Smooth muscle cell (in vitro differentiated cells): ENCODE results near the gene GART. TPM values are rescaled to one million over a fixed set of nuclear protein-coding genes. Genes with fewer than 3 reads are reported as not detected.
A peak's percentile ranks its signal among the peaks of the same experiment; 100 is the strongest.

Experiments used
- DNase-seq: peaks from one replicate; lab custom pipeline; 2025; ENCODE audit not compliant: unreplicated experiment; lab: John Stamatoyannopoulos, UW
- H2AFZ ChIP-seq: fragments of 200-600 bp; sonication (generic); 2 replicates; pipeline ENCODE4 v1.6.0; 2016; ENCODE audit warnings: antibody characterized with exemption, low read depth, mild to moderate bottlenecking
- H3F3A ChIP-seq: fragments of 200-600 bp; sonication (generic); 2 replicates; pipeline ENCODE4 v1.6.0; 2017; ENCODE audit warnings: antibody characterized with exemption, low read depth
- H3K27ac ChIP-seq: fragments of 200-600 bp; sonication (generic); 2 replicates; pipeline ENCODE4 v1.5.1; 2016; ENCODE audit warnings: low read depth, mild to moderate bottlenecking
- H3K27me3 ChIP-seq: fragments of 200-600 bp; sonication (generic); 2 replicates; pipeline ENCODE4 v1.6.1; 2016; ENCODE audit warnings: low read depth, mild to moderate bottlenecking
- H3K36me3 ChIP-seq: fragments of 200-600 bp; sonication (generic); 2 replicates; pipeline ENCODE4 v1.5.1; 2016; ENCODE audit warnings: low read depth
- H3K4me1 ChIP-seq: fragments of 200-600 bp; sonication (generic); 2 replicates; pipeline ENCODE4 v1.5.1; 2016; ENCODE audit warnings: low read depth
- H3K4me2 ChIP-seq: fragments of 200-600 bp; sonication (generic); 2 replicates; pipeline ENCODE4 v1.6.0; 2016; ENCODE audit warnings: mild to moderate bottlenecking
- H3K4me3 ChIP-seq: fragments of 200-600 bp; sonication (generic); 2 replicates; pipeline ENCODE4 v1.5.1; 2016; ENCODE audit warnings: mild to moderate bottlenecking
- H3K79me2 ChIP-seq: fragments of 200-600 bp; sonication (generic); 2 replicates; pipeline ENCODE4 v1.6.0; 2016; ENCODE audit warnings: low read depth, mild to moderate bottlenecking
- H3K9ac ChIP-seq: fragments of 200-600 bp; sonication (generic); 2 replicates; pipeline ENCODE4 v1.6.0; 2016; ENCODE audit warnings: low read depth
- H3K9me3 ChIP-seq: fragments of 200-600 bp; sonication (generic); replicated peaks from 2 replicates; pipeline ENCODE4 v1.5.1; 2016; ENCODE audit warnings: low read depth
- H4K20me1 ChIP-seq: fragments of 200-600 bp; sonication (generic); 2 replicates; pipeline ENCODE4 v1.6.0; 2016; ENCODE audit warnings: low read depth
- WGBS: methylation state at CpG from one replicate; pipeline ENCODE4 v1.1.7; 2016; ENCODE audit warnings: low lambda C conversion rate; 5-methylcytosine and 5-hydroxymethylcytosine counted together
- polyA plus RNA-seq: library from polyadenylated mRNA; unstranded; fragments of >200 nt; fragmentation: Nextera tagmentation; extraction: Ambion mirVana; gene quantifications from 2 replicates; pipeline ENCODE4 v1.2.1, GENCODE V29; 2016
- total RNA-seq: library from RNA; depleted of rRNA; stranded (reverse); fragments of >200 nt; gene quantifications from 2 replicates; pipeline ENCODE4 v1.2.3, GENCODE V29; 2014
- TF ChIP-seq, protein P1 (sequence below): fragments of 200-600 bp; sonication (generic); IDR thresholded peaks from 2 replicates; pipeline ENCODE4 v1.5.1; 2017; ENCODE audit warnings: borderline replicate concordance, mild to moderate bottlenecking, antibody characterized with exemption; ENCODE audit not compliant: insufficient read depth, poor library complexity, severe bottlenecking

Gene GART
- 38.3 and 62.1 TPM in 2 replicates for total RNA-seq
- polyA plus RNA-seq, result 29.0 and 31.5 TPM in 2 replicates

DNA sequence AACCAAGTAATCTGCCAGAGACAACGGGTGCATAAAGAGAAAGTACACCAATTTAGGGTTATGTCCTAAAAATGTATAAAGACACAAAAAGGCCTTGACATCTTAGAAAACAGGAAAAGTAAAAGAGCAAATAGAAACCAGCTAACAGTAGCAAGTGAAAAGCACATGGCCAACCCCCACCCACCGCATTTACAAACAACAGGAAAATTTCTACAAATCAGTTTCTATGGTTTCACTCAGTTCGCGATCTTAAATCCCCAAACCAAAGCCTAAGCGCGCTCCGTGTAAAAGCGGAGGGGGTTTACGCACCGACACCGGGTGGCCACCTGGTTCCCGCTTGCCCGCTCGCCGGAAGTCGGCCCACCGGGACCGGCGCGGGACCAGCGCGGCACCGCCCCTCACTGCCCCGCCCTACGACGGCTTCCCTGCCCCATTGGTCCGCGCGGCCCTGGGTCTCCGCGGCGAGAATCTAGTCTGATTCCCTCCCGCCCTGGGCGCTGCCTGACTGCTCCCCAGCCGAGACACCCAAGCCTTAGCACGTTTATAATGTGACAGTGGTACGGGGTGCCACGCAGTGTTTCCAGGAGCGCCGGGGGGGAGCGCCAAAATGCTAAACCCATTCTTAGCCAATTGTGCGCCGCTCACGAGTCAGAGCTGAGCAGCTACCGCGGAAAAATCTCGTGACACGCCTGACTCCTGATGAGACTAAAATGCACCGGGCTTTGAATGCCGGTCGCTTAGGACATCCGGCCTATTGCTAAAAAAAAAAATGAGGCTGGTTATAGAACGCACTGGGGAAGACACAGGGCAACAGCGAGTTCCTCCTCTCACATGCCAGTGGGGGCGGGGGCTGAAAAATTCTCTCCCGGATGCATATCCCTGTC lies at the start of gene GART:
Gene GART, minus strand, starts transcription at position 362 of the 884 bp plus-strand sequence. CDS start 2,802 bp downstream, outside the sequence.
- H2AFZ ChIP-seq, result peak within 1 kb of the TSS; percentile 87
- H3K4me3 ChIP-seq, result peak within 1 kb of the TSS; percentile 99
- H3K4me1 ChIP-seq, result peaks cover 32% of the 10 kb centered on the region
- TF ChIP-seq, protein P1, sequence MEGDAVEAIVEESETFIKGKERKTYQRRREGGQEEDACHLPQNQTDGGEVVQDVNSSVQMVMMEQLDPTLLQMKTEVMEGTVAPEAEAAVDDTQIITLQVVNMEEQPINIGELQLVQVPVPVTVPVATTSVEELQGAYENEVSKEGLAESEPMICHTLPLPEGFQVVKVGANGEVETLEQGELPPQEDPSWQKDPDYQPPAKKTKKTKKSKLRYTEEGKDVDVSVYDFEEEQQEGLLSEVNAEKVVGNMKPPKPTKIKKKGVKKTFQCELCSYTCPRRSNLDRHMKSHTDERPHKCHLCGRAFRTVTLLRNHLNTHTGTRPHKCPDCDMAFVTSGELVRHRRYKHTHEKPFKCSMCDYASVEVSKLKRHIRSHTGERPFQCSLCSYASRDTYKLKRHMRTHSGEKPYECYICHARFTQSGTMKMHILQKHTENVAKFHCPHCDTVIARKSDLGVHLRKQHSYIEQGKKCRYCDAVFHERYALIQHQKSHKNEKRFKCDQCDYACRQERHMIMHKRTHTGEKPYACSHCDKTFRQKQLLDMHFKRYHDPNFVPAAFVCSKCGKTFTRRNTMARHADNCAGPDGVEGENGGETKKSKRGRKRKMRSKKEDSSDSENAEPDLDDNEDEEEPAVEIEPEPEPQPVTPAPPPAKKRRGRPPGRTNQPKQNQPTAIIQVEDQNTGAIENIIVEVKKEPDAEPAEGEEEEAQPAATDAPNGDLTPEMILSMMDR, result no peak
- H3K4me2 ChIP-seq, result peak within 1 kb of the TSS; percentile 99
- H4K20me1 ChIP-seq, result peaks cover 37% of the 10 kb centered on the region
- H3K9ac ChIP-seq, result peak within 1 kb of the TSS; percentile 99
- peak within 1 kb of the TSS; percentile 100 for H3K27ac ChIP-seq
- no peaks in the 10 kb centered on the region for H3K9me3 ChIP-seq
- H3F3A ChIP-seq, result peaks cover 17% of the 10 kb centered on the region
- peaks cover 70% of the 10 kb centered on the region for H3K79me2 ChIP-seq
- peak; percentile 78 for DNase-seq
- no peaks in the 10 kb centered on the region for H3K27me3 ChIP-seq
- peaks cover 7% of the 10 kb centered on the region for H3K36me3 ChIP-seq
- WGBS, result under 1% methylated on average over 56 of the region's 56 CpGs

DNA sequence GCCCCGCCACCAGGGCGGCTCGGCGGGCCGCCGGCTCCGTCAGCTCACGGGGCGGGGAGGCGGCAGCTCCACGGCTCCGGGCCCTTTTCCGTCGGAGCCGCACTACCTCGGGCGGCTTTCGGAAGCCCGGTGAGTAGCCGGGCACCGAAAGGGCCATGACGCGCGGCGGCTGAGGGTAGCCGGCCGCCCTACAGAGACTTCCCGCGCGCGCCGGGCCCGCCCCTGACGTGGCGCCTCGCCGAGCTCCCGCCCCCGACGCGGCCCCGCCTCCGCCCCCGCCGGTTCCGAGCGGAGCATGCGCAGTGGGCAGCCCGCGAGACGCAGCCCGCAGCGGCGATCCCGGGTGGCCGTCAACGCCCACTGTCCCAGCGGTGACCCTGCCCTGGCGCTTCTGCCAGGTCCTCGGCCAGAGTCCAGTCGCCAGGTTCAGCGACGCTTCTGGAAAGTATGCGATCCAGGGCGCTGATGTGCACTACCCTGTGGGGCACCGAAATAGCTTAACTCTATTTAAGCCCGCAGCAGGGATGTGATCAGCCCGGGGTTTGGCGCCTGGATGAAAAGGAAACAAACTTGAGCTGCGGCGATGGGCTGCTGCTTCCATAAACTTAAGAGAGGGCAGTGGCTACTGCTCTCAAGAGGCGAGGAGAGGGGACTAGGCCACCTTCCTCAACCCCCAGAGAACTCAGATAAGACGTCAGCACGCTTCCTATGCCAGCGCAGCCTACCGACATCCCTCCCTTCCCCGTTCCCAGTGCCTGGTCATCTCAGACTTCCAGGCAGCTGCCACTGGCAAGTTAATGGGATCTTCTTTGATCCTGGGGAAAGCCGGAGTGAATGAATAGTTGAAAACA lies 46.8 kb upstream of the GART start, which contains the start of gene DONSON:
Gene DONSON, minus strand, starts transcription at position 200 of the 851 bp plus-strand sequence. Its CDS starts 43 bp downstream, at position 157.
- peak; percentile 83 for DNase-seq
- Histone ChIP-seq H3K9ac (peak within 1 kb of the TSS; percentile 89), H4K20me1 (no peaks in the 10 kb centered on the region), H3K9me3 (no peaks in the 10 kb centered on the region), H3K27me3 (no peaks in the 10 kb centered on the region), H3F3A (peaks cover 10% of the 10 kb centered on the region), H3K4me1 (peaks cover 14% of the 10 kb centered on the region), H3K36me3 (peaks cover 6% of the 10 kb centered on the region), H3K27ac (peak within 1 kb of the TSS; percentile 80), H3K79me2 (peaks cover 36% of the 10 kb centered on the region), H3K4me3 (peak within 1 kb of the TSS; percentile 84), H3K4me2 (peak within 1 kb of the TSS; percentile 90), H2AFZ (peak within 1 kb of the TSS; percentile 80)
- TF ChIP-seq, protein P1, result peak; percentile 4
- 1% methylated on average over 39 of the region's 78 CpGs for WGBS

- peaks cover 36% of the 10 kb centered on the region for H3K79me2 ChIP-seq
- peaks cover 14% of the 10 kb centered on the region for H3K4me1 ChIP-seq
- peak overlapping the region; percentile 80 for H3K27ac ChIP-seq
- peaks cover 10% of the 10 kb centered on the region for H3F3A ChIP-seq
- H3K9ac ChIP-seq, result peak overlapping the region; percentile 89
- peak; percentile 38 for DNase-seq
- WGBS, result 1% methylated on average over 56 of the region's 57 CpGs
- H3K9me3 ChIP-seq, result no peaks in the 10 kb centered on the region
- peak overlapping the region; percentile 90 for H3K4me2 ChIP-seq
- H2AFZ ChIP-seq, result peak overlapping the region; percentile 76
- TF ChIP-seq, protein P1, result no peak
- no peaks in the 10 kb centered on the region for H3K27me3 ChIP-seq
- H3K4me3 ChIP-seq, result peak overlapping the region; percentile 84
- H3K36me3 ChIP-seq, result peaks cover 6% of the 10 kb centered on the region
- no peaks in the 10 kb centered on the region for H4K20me1 ChIP-seq
These were observed 46.0 kb upstream of the GART start for GRCh38 chr21:33587792-33588484.
